BLaER1 (cell line): ENCODE results near the gene SPPL3.
"Not testable (repeated sequence)": the region's sequence is repeated elsewhere in the genome, so short reads cannot be mapped to it uniquely, and the experiment has no call there.

Experiments used
- H3K27ac ChIP-seq: shearing (Covaris generic); formaldehyde crosslinking; 2 replicates; pipeline ENCODE4 v1.8.1; 2022
- H3K27me3 ChIP-seq: shearing (Covaris generic); formaldehyde crosslinking; 2 replicates; pipeline ENCODE4 v1.8.1; 2022
- H3K36me3 ChIP-seq: shearing (Covaris generic); formaldehyde crosslinking; 2 replicates; pipeline ENCODE4 v1.8.1; 2022
- H3K4me1 ChIP-seq: shearing (Covaris generic); formaldehyde crosslinking; 2 replicates; pipeline ENCODE4 v1.8.1; 2022
- H3K4me2 ChIP-seq: shearing (Covaris generic); formaldehyde crosslinking; 2 replicates; pipeline ENCODE4 v1.8.1; 2022
- H3K4me3 ChIP-seq: shearing (Covaris generic); formaldehyde crosslinking; 2 replicates; pipeline ENCODE4 v1.8.1; 2022
- H3K9ac ChIP-seq: shearing (Covaris generic); formaldehyde crosslinking; 2 replicates; pipeline ENCODE4 v1.8.1; 2022
- H3K9me3 ChIP-seq: shearing (Covaris generic); formaldehyde crosslinking; 2 replicates; pipeline ENCODE4 v1.8.1; 2022
- H4K20me1 ChIP-seq: shearing (Covaris generic); formaldehyde crosslinking; 2 replicates; pipeline ENCODE4 v1.8.1; 2022
- Cebpa-rat ChIP-seq: shearing (Covaris generic); IDR thresholded peaks from 2 replicates; pipeline ENCODE4 v1.8.1; 2022

The SPPL3 gene

GRCh38 chr12:120810021-120810420, 94.1 kb downstream of the SPPL3 start:
- Histone ChIP-seq H3K4me2 (no peak overlapping the region), H4K20me1 (peaks cover 62% of the 10 kb centered on the region), H3K36me3 (peaks cover 25% of the 10 kb centered on the region), H3K9me3 (no peaks in the 10 kb centered on the region), H3K4me1 (no peaks in the 10 kb centered on the region), H3K9ac (no peak overlapping the region), H3K27ac (no peak overlapping the region), H3K27me3 (no peaks in the 10 kb centered on the region), H3K4me3 (no peak overlapping the region)
- no peak for TF ChIP-seq Cebpa-rat

- peaks cover 6% of the 10 kb centered on the region for H3K4me1 ChIP-seq
- no peak overlapping the region for H3K4me2 ChIP-seq
- peaks cover 19% of the 10 kb centered on the region for H3K36me3 ChIP-seq
- no peaks in the 10 kb centered on the region for H3K27me3 ChIP-seq
- no peak overlapping the region for H3K27ac ChIP-seq
- no peak for TF ChIP-seq Cebpa-rat
- H4K20me1 ChIP-seq = peaks cover 40% of the 10 kb centered on the region
- H3K9me3 ChIP-seq = peaks cover 7% of the 10 kb centered on the region; the same call in 1 of the 2 replicates
- no peak overlapping the region for H3K4me3 ChIP-seq
- no peak overlapping the region for H3K9ac ChIP-seq
Measured at GRCh38 chr12:120804428-120804827, 99.7 kb downstream of the SPPL3 start.

- Histone ChIP-seq H3K4me2 (no peak overlapping the region), H3K27me3 (no peaks in the 10 kb centered on the region), H3K27ac (no peak overlapping the region), H3K36me3 (peaks cover 18% of the 10 kb centered on the region), H3K9ac (no peak overlapping the region), H3K4me3 (no peak overlapping the region), H3K9me3 (peaks cover 22% of the 10 kb centered on the region), H3K4me1 (peaks cover 21% of the 10 kb centered on the region), H4K20me1 (peaks cover 52% of the 10 kb centered on the region)
- TF ChIP-seq Cebpa-rat = no peak
Measured at GRCh38 chr12:120801146-120801545, 103.0 kb downstream of the SPPL3 start.

GRCh38 chr12:120800665-120801064, 103.5 kb downstream of the SPPL3 start:
- Histone ChIP-seq H3K27me3 (no peaks in the 10 kb centered on the region), H3K27ac (no peak overlapping the region), H3K4me3 (no peak overlapping the region), H3K9me3 (peaks cover 27% of the 10 kb centered on the region), H3K4me2 (no peak overlapping the region), H4K20me1 (peaks cover 52% of the 10 kb centered on the region), H3K9ac (no peak overlapping the region), H3K36me3 (peaks cover 22% of the 10 kb centered on the region), H3K4me1 (peaks cover 21% of the 10 kb centered on the region)
- TF ChIP-seq Cebpa-rat = no peak

GRCh38 chr12:120799243-120800045, 104.7 kb downstream of the SPPL3 start:
- Histone ChIP-seq H3K4me3 (no peak overlapping the region), H3K9ac (no peak overlapping the region), H3K4me1 (peaks cover 21% of the 10 kb centered on the region), H3K27ac (no peak overlapping the region), H3K36me3 (peaks cover 35% of the 10 kb centered on the region), H3K4me2 (peak overlapping the region; percentile 49), H4K20me1 (peaks cover 46% of the 10 kb centered on the region), H3K9me3 (peaks cover 33% of the 10 kb centered on the region), H3K27me3 (no peaks in the 10 kb centered on the region)
- no peak for TF ChIP-seq Cebpa-rat

- H3K27me3 ChIP-seq = no peaks in the 10 kb centered on the region
- peaks cover 21% of the 10 kb centered on the region for H3K4me1 ChIP-seq
- H3K9me3 ChIP-seq = peaks cover 40% of the 10 kb centered on the region
- H3K4me3 ChIP-seq = no peak overlapping the region
- peaks cover 46% of the 10 kb centered on the region for H4K20me1 ChIP-seq
- peak overlapping the region; percentile 49 for H3K4me2 ChIP-seq
- H3K36me3 ChIP-seq = peaks cover 37% of the 10 kb centered on the region
- no peak overlapping the region for H3K9ac ChIP-seq
- no peak for TF ChIP-seq Cebpa-rat
- no peak overlapping the region for H3K27ac ChIP-seq
Measured at GRCh38 chr12:120798696-120799095, 105.5 kb downstream of the SPPL3 start.

- H4K20me1 ChIP-seq = peaks cover 46% of the 10 kb centered on the region
Measured at GRCh38 chr12:120797677-120798642, 106.2 kb downstream of the SPPL3 start.

GRCh38 chr12:120795441-120796178, 108.5 kb downstream of the SPPL3 start:
- no peaks in the 10 kb centered on the region for H3K27me3 ChIP-seq
- peaks cover 44% of the 10 kb centered on the region for H4K20me1 ChIP-seq
- H3K9me3 ChIP-seq = peaks cover 46% of the 10 kb centered on the region
- no peak overlapping the region for H3K27ac ChIP-seq
- no peak overlapping the region for H3K4me2 ChIP-seq
- H3K4me3 ChIP-seq = no peak overlapping the region
- no peak overlapping the region for H3K9ac ChIP-seq
- H3K4me1 ChIP-seq = peaks cover 29% of the 10 kb centered on the region
- TF ChIP-seq Cebpa-rat = no peak
- H3K36me3 ChIP-seq = peaks cover 43% of the 10 kb centered on the region

More at GRCh38 chr12:120797677-120798642, 106.2 kb downstream of the SPPL3 start:
- Histone ChIP-seq H3K4me3 (no peak overlapping the region), H3K27me3 (no peaks in the 10 kb centered on the region), H3K4me1 (peaks cover 21% of the 10 kb centered on the region), H3K27ac (no peak overlapping the region), H3K9me3 (peaks cover 46% of the 10 kb centered on the region), H3K4me2 (peak overlapping the region; percentile 49), H3K9ac (no peak overlapping the region), H3K36me3 (peaks cover 42% of the 10 kb centered on the region)
- no peak for TF ChIP-seq Cebpa-rat

- Histone ChIP-seq H4K20me1 (peaks cover 22% of the 10 kb centered on the region), H3K9me3 (peaks cover 46% of the 10 kb centered on the region), H3K4me2 (no peak overlapping the region), H3K27ac (no peak overlapping the region), H3K36me3 (peaks cover 54% of the 10 kb centered on the region), H3K4me1 (peaks cover 12% of the 10 kb centered on the region), H3K27me3 (no peaks in the 10 kb centered on the region), H3K9ac (no peak overlapping the region), H3K4me3 (no peak overlapping the region)
- TF ChIP-seq Cebpa-rat = no peak
Measured at GRCh38 chr12:120793357-120793756, 110.8 kb downstream of the SPPL3 start.

- Histone ChIP-seq H3K9me3 (peaks cover 44% of the 10 kb centered on the region), H3K36me3 (peaks cover 60% of the 10 kb centered on the region), H4K20me1 (peaks cover 20% of the 10 kb centered on the region; the same call in 1 of the 2 replicates)
- not testable (repeated sequence) for H3K27me3 ChIP-seq, H3K4me1 ChIP-seq, H3K27ac ChIP-seq, H3K9ac ChIP-seq, H3K4me2 ChIP-seq, H3K4me3 ChIP-seq
Measured at GRCh38 chr12:120792456-120792855, 111.7 kb downstream of the SPPL3 start.
